OCI-LY7 (cell line): ENCODE data around the gene SSRP1. TPM values are rescaled to one million over a fixed set of nuclear protein-coding genes. Genes with fewer than 3 reads are reported as not detected.

Source experiments
- BruUV-seq: library from RNA; stranded (reverse); fragments of 400-500 nt; replicated peaks from 2 replicates; lab custom pipeline; 2021; lab: Mats Ljungman, UMichigan
- CTCF ChIA-PET: fragments of 300-600 bp; sonication (Branson Sonifier 250); formaldehyde crosslinking; loops from one replicate; lab custom pipeline; 2022; ENCODE audit warnings: antibody characterized with exemption; ENCODE audit not compliant: unreplicated experiment; lab: Charles Lee
- POLR2A ChIA-PET: fragments of 300-600 bp; sonication (Branson Sonifier 250); formaldehyde crosslinking; loops from one replicate; lab custom pipeline; 2022; ENCODE audit warnings: antibody characterized with exemption; lab: Charles Lee
- DNase-seq: peaks from one replicate; pipeline ENCODE4 v3.0.0-alpha.2; 2015; ENCODE audit warnings: low spot score
- H2AFZ ChIP-seq: fragments of 200-600 bp; sonication (generic), shearing (Covaris generic); 2 replicates; pipeline ENCODE4 v1.6.1; 2014; ENCODE audit warnings: mild to moderate bottlenecking, antibody characterized with exemption, low read length, moderate library complexity
- H3K27ac ChIP-seq: fragments of 200-600 bp; sonication (generic); 2 replicates; pipeline ENCODE4 v1.5.1; 2014; ENCODE audit warnings: mixed run types, low read depth, mild to moderate bottlenecking, moderate library complexity, low read length, inconsistent platforms; ENCODE audit not compliant: poor library complexity, severe bottlenecking
- H3K36me3 ChIP-seq: fragments of 200-600 bp; sonication (generic); 2 replicates; pipeline ENCODE4 v1.6.1; 2014; ENCODE audit warnings: mild to moderate bottlenecking, antibody characterized with exemption, low read length, moderate library complexity, mixed read lengths; ENCODE audit not compliant: insufficient read depth
- H3K4me1 ChIP-seq: fragments of 200-600 bp; sonication (generic); 2 replicates; pipeline ENCODE4 v1.5.1; 2014; ENCODE audit warnings: mild to moderate bottlenecking, low read length; ENCODE audit not compliant: insufficient read depth, poor library complexity, severe bottlenecking
- H3K4me2 ChIP-seq: fragments of 200-600 bp; sonication (generic); 2 replicates; pipeline ENCODE4 v1.6.1; 2014; ENCODE audit warnings: mild to moderate bottlenecking, low read length
- H3K4me3 ChIP-seq: fragments of 200-600 bp; sonication (generic); 2 replicates; pipeline ENCODE4 v1.5.1; 2014; ENCODE audit warnings: mild to moderate bottlenecking, low read depth, low read length; ENCODE audit not compliant: poor library complexity, severe bottlenecking
- H3K79me2 ChIP-seq: fragments of 200-600 bp; sonication (generic); 2 replicates; pipeline ENCODE4 v1.6.1; 2016; ENCODE audit warnings: low read depth, mild to moderate bottlenecking, low read length, moderate library complexity, mixed read lengths; ENCODE audit not compliant: insufficient read depth
- H3K9me2 ChIP-seq: fragments of 200-600 bp; sonication (generic); 2 replicates; pipeline ENCODE4 v1.6.1; 2016; ENCODE audit warnings: mild to moderate bottlenecking, low read length, mixed read lengths; ENCODE audit not compliant: insufficient read depth
- H3K9me3 ChIP-seq: fragments of 200-600 bp; sonication (generic); 2 replicates; pipeline ENCODE4 v1.6.1; 2014; ENCODE audit warnings: mild to moderate bottlenecking, mixed run types, low read length, mixed read lengths
- H4K20me1 ChIP-seq: fragments of 200-600 bp; sonication (generic); 2 replicates; pipeline ENCODE4 v1.6.1; 2014; ENCODE audit warnings: mild to moderate bottlenecking, antibody characterized with exemption, low read length, moderate library complexity, mixed read lengths; ENCODE audit not compliant: insufficient read depth
- CTCF ChIP-seq: fragments of 200-600 bp; sonication (generic); conservative IDR thresholded peaks from 2 replicates; pipeline ENCODE4 v1.5.1; 2014; ENCODE audit warnings: mild to moderate bottlenecking, antibody characterized with exemption, low read length, moderate library complexity, mixed read lengths
- EZH2phosphoT487 ChIP-seq: fragments of 200-600 bp; sonication (generic); IDR thresholded peaks from 2 replicates; pipeline ENCODE4 v1.6.1; 2018; ENCODE audit warnings: low read depth, borderline replicate concordance, mild to moderate bottlenecking, mixed run types, antibody characterized with exemption, low read length, moderate library complexity, mixed read lengths
- intact Hi-C: fragments of 100-400 bp; cut with micrococcal nuclease; formaldehyde crosslinking; loops from one replicate; pipeline ENCODE4 v1.10.0; 2022; ENCODE audit not compliant: unreplicated experiment
- total RNA-seq, 2 experiments: library from RNA; depleted of rRNA in 1 of 2; stranded (reverse); fragments of >200 nt in 1 of 2; shearing (Covaris generic) in 1 of 2; gene quantifications; 2 replicates each; pipeline ENCODE4 v1.2.3, GENCODE V29; 2014 to 2022

SSRP1 gene
- total RNA-seq, 2 experiments from 2014 or later: 146 to 221 TPM

GRCh38 chr11:57356268-57356667 lies 20.6 kb upstream of the SSRP1 start:
- no peaks in the 10 kb centered on the region for H4K20me1 ChIP-seq
- no peak for TF ChIP-seq CTCF
- TF ChIP-seq EZH2phosphoT487: no peak
- CTCF ChIA-PET: no interaction called here
- no peaks in the 10 kb centered on the region for H3K9me2 ChIP-seq
- intact Hi-C loops: no loop called here
- no peaks in the 10 kb centered on the region for H3K79me2 ChIP-seq
- no peaks in the 10 kb centered on the region for H3K4me1 ChIP-seq
- no peak overlapping the region for H3K4me3 ChIP-seq
- H3K9me3 ChIP-seq: no peaks in the 10 kb centered on the region
- H3K36me3 ChIP-seq: no peaks in the 10 kb centered on the region
- POLR2A ChIA-PET: no interaction called here
- no peak overlapping the region for H3K4me2 ChIP-seq
- H2AFZ ChIP-seq: no peak overlapping the region
- BruUV-seq: no TSS peak
- H3K27ac ChIP-seq: no peak overlapping the region
- DNase-seq: no peak

- POLR2A ChIA-PET: no interaction called here
- BruUV-seq: no TSS peak
- no peak overlapping the region for H3K4me2 ChIP-seq
Measured at GRCh38 chr11:57354699-57355098, 19.0 kb upstream of the SSRP1 start.

More at GRCh38 chr11:57354699-57355098, 19.0 kb upstream of the SSRP1 start:
- intact Hi-C loops: no loop called here
- H3K79me2 ChIP-seq: no peaks in the 10 kb centered on the region
- H4K20me1 ChIP-seq: no peaks in the 10 kb centered on the region
- no peak overlapping the region for H3K4me3 ChIP-seq
- no peaks in the 10 kb centered on the region for H3K36me3 ChIP-seq
- H3K9me2 ChIP-seq: no peaks in the 10 kb centered on the region
- H3K4me1 ChIP-seq: no peaks in the 10 kb centered on the region
- no peak for DNase-seq
- H3K27ac ChIP-seq: no peak overlapping the region
- TF ChIP-seq EZH2phosphoT487: no peak
- TF ChIP-seq CTCF: no peak
- CTCF ChIA-PET: no interaction called here
- no peak overlapping the region for H2AFZ ChIP-seq
- H3K9me3 ChIP-seq: no peaks in the 10 kb centered on the region
